GM23338 (cell line): ENCODE data around the gene PHRF1.

ENCODE experiments used
- CREB1 ChIP-seq: fragments of 250-450 bp; sonication (Bioruptor Pico); IDR thresholded peaks from 2 replicates; pipeline ENCODE4 v1.5.0; 2020; ENCODE audit warnings: low read depth, mild to moderate bottlenecking, moderate library complexity
- CTCF ChIP-seq, 2 experiments: fragments of 200-600 bp in 1 of 2; sonication (generic) in 1 of 2; conservative IDR thresholded peaks; 2 replicates each; pipeline versions ENCODE4 v1.5.1 to v1.6.1; 2016 to 2017; ENCODE audit warnings: antibody characterized with exemption in 2 of 2, low read depth in 2 of 2, mild to moderate bottlenecking in 2 of 2, moderate library complexity in 1 of 2
- EZH2 ChIP-seq: fragments of 200-600 bp; sonication (generic); IDR thresholded peaks from one replicate; pipeline ENCODE4 v1.8.0; 2017; ENCODE audit warnings: antibody characterized with exemption, mild to moderate bottlenecking, low read depth; ENCODE audit not compliant: unreplicated experiment
- EZH2phosphoT487 ChIP-seq: fragments of 200-600 bp; sonication (generic); IDR thresholded peaks from one replicate; pipeline ENCODE4 v1.8.1; 2018; ENCODE audit warnings: antibody characterized with exemption; ENCODE audit not compliant: unreplicated experiment
- JUNB ChIP-seq: IDR thresholded peaks from one replicate; pipeline ENCODE4 v1.6.1; 2016; ENCODE audit warnings: antibody characterized with exemption; ENCODE audit not compliant: unreplicated experiment
- NANOG ChIP-seq: IDR thresholded peaks from 2 replicates; pipeline ENCODE4 v1.6.1; 2016; ENCODE audit warnings: antibody characterized with exemption, borderline replicate concordance
- POLR2AphosphoS5 ChIP-seq: IDR thresholded peaks from 2 replicates; pipeline ENCODE4 v1.6.1; 2016; ENCODE audit warnings: antibody characterized with exemption, low read depth
- REST ChIP-seq: IDR thresholded peaks from one replicate; pipeline ENCODE4 v1.6.1; 2018; ENCODE audit warnings: antibody characterized with exemption; ENCODE audit not compliant: unreplicated experiment
- ZNF331 ChIP-seq: fragments of 250-450 bp; sonication (Bioruptor Pico); IDR thresholded peaks from 2 replicates; pipeline ENCODE4 v1.5.0; 2020; ENCODE audit warnings: low read depth, mild to moderate bottlenecking, moderate library complexity
- ZNF462 ChIP-seq: fragments of 250-450 bp; sonication (Bioruptor Pico); IDR thresholded peaks from 2 replicates; pipeline ENCODE4 v1.5.0; 2020; ENCODE audit warnings: mild to moderate bottlenecking, moderate library complexity

GRCh38 chr11:630871-631270 lies 54.6 kb downstream of the PHRF1 start:
- TF ChIP-seq CTCF (conservative IDR thresholded peaks at IDR 0.05; ENCODE audit: low read depth in 2 of 2), result no peak
- no peak for TF ChIP-seq EZH2
- no peak for TF ChIP-seq POLR2AphosphoS5
- no peak for TF ChIP-seq REST
- no peak for TF ChIP-seq CREB1 (CRISPR knock-in tag)
- TF ChIP-seq NANOG, result no peak
- TF ChIP-seq JUNB, result no peak
- TF ChIP-seq ZNF331 (CRISPR knock-in tag), result no peak
- no peak for TF ChIP-seq EZH2phosphoT487
- TF ChIP-seq ZNF462 (CRISPR knock-in tag), result no peak
